GM19395 (cell line): ENCODE results near the gene UGT1A4.

Source experiments
- ATAC-seq: cut with Tn5 transposase; IDR thresholded peaks from one replicate; pipeline ENCODE4 v1.9.1; 2021; ENCODE audit warnings: mild to moderate bottlenecking, moderate library complexity; ENCODE audit not compliant: unreplicated experiment

Gene UGT1A4

DNA sequence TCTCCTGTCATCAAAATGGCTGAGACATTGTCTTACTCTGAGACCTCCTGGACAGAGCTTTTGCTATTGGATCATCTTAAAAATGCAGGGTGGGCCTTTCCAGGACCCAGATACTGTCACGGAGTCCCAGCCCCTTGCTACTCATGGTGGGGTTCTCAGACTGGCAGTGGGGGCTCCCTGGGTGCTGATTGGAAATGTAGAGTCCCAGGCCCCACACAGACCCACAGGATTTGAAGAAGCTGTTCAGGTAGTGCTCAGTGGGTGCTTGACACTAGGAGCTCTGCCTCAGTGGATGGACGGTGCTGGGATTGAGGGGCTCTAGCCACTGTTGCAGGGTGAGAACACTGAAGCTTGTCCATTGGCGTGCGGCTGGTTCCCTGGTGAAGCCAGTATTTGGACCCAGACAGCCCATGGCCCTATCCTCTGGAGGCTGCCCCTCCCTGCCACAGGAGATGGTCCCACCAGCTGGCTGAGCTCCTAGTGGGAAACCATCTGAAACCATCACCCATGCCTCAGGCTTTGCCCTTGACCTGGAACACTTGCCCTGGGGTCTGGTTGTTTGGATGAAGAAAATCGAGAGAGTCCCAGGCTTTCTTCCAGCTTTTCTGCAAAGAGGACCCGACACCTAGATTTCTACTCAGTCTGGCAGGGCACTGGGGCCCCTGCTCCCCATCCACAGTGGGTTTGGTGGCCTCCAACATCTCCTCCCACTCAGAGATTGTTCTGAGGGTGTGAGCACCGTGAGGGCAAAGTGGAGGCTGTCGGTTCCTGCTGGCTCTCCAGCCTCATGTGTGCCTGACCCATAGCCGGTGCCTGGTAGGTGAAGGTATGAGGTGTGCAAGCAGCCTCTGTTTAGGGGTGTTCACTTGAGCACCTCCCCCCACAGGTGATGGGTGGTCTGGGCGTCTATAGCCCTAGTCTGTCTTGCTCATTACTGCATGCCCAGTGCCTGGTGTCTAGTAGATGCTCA, 89.7 kb downstream of the UGT1A4 start:
- ATAC-seq: no peak

DNA sequence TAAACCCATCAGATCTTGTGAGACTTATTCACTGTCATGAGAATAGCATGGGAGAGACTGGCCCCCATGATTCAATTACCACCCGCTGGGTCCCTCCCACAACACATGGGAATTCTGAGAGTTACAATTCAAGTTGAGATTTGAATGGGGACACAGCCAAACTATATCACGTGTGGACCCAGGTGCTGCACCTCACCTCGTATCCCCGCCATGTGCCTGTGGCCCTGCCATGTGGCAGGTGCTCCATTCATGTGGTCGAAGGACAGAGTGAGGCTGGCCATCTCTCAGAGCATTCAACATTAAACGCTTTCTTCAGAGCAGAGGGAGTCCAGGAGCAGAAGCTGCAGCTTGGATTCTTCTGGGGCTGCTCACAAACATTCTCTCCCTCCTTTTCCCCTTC, 91.8 kb downstream of the UGT1A4 start:
- ATAC-seq: no peak

DNA sequence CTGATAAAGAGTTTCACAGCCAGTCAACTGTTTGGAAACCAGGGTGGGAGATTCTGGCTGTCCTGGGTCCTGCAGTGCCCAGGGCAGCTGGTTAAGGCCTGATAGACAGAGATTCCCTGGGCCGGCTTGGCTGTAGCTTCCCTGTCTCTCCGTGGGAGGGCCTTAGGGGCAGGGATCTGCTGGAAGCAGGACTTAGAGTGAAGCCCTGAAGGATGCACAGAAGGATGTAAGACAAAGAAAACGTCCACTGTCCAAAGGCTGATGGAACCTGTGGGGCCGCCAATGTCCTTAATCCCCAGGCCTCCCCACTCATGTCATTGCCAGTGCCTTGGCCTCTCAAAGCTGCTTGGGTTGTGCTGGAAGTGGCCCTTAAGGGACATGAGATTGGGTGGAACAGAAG, 92.6 kb downstream of the UGT1A4 start:
- no peak for ATAC-seq

DNA sequence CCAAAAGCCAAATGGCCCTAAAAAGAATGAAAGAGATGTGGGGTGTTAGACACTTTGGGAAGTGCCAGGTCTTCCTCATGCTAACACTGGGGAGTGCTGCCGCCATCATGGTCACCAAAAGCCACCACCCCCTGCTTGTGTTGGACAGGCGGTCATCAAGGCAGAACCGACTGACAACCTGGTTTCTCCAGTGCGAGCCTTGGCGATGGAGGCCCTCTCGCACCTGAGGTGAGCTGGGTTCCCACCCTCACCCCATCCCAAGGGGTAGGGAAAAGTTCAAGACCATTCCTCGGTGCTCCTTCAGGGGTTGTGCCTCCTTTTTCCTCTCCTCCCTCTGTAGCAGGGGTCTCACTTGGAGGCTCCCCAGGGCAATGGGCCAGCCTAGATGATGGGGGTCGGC, 93.2 kb downstream of the UGT1A4 start:
- ATAC-seq: no peak

DNA sequence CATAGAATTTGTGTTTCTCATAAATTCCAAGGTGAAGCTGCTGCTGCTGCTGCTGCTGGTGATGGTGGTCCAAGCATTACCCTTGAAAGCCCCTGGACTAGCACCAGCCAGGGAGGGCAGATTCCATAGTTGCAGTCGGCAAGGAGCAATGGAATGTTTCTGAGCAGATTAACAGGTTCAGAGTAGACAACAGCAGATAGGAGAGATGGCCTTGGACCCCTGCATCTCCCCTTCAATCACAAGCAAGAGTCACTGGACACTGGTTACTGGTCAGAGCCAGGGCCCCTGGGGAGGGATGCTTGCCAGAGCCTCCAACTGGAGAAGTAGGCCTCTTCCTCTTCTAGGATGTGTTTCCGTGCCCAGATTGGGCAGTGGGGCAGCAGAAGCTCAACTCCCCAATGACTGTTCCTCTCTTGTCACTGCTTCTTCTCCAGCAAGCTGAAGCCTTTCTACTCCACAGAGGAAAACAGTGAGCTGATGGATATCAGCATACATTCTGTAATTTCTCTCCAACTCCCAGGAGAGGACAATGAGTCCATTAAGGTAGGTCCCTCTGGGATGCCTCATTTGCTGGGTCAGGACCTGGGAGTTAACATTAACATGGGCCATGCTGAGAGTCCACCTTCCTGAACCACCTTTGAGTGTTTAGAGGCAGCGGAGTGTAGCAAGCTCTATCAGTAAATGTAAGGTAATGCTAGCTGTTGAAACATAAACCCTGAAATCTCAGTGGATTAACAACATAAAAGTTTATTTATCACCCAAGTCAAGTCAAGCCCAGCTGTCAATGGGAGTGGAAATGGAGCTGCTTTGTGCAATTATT, 94.9 kb downstream of the UGT1A4 start:
- ATAC-seq: no peak

DNA sequence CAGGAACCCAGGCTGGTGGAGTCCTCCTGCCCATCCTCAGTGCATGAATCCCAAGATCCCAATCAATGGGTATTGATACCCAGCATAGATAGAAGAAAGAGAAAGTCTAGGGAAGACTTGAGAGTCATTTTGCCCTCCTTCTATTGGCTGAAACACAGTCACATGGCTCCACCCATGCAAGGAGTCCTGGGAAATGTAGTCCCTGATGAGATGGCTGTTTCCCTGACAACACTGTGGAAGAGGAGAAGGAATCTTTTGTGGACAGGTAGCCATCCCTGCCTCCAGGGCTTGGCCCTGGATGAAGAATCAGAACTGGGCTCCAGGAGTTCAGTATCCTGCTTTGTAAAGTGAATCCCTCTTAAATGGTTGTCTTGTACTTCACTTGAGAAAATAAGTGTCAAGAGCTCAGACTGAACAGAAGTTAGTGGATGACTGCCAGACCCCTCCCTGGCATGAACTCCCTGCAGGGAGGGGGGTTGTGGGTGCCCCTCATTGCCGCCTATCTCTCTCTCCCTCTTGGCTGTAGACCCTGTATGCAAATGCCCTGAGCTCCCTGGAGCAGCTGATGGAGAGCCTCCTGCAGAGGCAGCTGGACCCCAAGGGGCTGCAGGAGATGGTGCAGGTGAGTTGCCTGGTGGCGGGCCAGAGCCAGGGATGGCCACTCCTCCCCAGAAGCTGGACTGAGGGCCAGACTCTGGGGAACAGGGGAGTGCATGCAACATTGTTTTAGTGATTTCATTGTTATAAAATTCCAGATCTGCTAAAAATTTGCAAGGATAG, 95.7 kb downstream of the UGT1A4 start:
- ATAC-seq: no peak

DNA sequence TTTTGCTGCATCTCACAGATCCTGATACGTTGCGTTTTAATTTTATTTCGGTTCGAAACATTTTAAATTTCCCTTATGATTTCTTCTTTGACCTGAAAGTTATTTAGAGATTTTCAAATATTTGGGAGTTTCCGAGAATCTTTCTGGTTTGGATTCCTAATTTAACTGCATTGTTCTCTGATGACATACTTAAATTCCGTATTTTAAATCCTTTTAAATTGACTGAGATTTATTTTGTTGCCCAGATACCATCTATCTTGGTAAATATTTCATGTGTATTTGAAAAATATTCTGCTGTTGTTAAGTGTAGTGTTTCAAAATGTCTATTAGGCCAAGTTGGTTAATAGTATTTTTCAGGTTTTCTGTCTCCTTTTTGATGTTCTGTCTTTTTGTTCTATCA, 97.3 kb downstream of the UGT1A4 start:
- no peak for ATAC-seq

DNA sequence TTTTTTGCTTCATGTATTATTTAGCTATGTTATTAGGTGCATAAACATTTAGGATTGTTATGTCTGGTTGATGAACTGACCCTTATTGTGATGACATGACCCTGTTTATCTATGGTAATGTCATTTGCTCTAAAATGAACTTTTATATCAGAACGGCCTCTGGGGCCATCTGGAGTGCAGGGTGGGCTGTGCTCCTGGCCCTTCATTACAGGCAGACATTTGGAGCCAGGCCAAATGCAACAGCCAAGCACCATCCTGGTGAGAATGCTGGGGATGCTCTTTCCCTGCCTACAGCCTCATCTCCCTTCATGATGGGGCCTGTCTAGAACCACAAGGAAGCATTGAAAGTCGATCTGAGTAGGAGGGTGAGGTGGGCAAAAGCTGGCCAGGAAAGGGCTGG, 97.8 kb downstream of the UGT1A4 start:
- no peak for ATAC-seq

DNA sequence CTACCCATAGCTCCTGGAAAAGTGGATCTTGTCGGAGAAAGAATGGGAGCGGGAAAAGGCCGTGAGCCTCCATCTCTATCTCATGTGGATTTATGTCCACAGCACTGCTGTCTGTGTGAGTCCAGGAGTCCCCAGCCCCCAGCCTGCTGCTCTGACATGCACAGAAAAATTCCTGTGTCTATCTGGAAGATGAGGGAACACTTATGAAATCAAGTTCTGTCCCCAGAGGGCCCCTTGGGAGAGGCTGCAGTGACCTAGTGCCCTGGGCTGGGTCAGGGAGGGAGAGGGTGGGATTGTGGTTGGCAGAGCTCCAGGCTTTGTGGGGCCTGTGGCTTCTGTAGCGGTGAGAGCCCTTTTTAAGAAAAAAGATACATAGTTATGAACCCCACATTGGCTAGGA, 98.2 kb downstream of the UGT1A4 start:
- ATAC-seq: no peak

DNA sequence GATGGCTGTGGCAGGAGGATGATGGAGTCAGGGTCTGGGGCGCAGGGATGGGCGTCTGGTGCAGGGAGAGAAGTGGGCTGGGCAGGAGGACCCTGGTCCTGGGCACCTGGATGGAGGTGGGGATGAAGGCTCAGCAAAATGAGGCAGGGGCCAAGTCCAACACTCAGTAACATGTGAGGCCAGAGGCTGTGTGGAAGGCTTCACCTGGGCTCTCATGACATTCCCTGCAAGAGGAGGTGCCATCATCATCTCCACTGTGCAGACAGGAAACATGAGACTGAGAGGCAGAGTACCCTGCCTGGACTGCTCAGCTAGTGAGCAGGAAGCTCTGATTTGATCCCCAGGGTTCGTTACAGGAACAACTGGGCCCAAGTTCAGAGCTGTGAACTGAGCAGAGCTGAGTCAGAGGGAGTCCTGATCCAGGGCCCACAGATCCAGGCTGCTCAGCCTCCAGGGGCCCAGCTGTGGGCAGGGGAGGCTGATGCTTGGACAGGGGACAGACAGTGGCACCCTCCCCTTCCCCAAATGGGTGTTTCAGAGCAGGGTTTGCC, 98.9 kb downstream of the UGT1A4 start:
- no peak for ATAC-seq

DNA sequence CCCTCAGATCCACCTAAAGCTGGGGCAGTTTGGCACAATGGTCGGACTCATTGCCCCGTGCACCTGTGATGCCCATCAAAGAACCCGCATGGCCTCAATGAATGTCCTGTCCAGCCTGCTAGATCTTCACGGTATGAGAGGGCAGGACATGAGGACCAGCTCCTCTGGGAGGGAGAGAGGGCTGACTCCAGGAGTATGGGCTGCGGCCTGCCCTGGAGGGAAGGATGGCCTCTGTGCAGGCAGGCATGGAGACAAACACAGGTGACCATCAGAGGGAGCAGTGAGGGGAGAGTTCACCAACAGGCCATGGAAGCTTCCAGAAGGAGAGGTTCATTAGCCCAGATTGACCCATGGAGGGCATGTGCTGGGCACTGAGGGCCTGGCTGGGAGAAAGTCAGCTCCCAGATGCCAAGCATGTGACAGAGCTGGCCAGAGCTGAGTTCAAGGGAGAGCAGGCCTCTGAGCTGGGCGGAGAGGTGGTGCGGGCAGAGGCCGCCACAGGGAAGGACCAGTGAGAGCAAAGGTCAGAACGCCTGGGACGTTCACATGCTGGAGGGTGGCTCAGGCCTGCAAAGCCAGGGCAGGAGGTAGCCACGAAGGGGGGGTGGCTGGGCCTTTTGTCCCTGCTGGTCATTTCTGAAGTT, 99.6 kb downstream of the UGT1A4 start:
- no peak for ATAC-seq

DNA sequence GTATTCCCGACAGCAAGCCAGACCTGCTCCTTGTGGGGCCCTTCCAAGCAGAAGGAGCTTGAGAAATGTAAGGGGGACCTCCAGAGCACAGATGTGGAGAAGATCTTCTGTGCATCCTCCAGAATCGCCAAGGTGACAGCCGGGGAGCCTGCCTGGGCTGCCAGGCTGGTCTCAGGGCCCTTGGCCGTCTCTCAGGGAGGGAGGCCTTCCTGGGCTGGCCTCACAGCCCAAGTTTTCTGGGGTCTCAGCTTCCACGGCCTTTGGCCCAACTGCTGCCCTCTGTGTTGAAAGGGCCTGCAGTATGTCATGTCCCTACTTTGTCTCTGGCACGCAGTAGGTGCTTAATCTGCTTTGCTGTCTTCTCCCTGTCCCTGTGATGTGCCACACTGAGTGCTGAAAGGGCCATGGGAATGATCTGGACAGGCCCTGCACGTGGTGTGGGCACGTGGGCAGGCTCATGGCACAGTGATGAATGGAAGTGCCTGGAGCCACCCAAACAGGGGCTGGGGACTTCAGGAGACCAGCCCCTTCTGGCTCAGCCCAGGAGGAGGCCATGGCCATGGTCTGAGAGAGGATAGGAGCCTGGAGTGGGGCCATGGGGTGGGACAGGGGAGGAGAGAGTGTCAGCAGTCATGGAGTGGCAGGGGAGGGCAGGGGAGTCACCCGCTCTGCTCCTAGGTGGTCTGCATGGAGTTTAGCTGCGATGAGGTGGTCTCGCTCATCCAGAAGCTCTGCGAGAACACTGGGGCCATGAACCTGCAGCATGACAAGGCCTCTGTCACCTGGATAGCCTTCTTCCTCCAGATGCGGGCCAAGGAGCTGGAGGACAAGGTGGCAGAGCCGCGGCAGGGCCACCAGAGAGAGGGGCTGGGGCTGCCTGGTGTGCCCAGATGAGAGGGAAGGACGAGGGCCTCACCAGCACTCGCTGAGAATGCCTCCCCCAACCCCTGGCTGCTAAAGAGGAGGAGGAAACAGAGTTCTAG, 100.4 kb downstream of the UGT1A4 start:
- ATAC-seq: no peak

DNA sequence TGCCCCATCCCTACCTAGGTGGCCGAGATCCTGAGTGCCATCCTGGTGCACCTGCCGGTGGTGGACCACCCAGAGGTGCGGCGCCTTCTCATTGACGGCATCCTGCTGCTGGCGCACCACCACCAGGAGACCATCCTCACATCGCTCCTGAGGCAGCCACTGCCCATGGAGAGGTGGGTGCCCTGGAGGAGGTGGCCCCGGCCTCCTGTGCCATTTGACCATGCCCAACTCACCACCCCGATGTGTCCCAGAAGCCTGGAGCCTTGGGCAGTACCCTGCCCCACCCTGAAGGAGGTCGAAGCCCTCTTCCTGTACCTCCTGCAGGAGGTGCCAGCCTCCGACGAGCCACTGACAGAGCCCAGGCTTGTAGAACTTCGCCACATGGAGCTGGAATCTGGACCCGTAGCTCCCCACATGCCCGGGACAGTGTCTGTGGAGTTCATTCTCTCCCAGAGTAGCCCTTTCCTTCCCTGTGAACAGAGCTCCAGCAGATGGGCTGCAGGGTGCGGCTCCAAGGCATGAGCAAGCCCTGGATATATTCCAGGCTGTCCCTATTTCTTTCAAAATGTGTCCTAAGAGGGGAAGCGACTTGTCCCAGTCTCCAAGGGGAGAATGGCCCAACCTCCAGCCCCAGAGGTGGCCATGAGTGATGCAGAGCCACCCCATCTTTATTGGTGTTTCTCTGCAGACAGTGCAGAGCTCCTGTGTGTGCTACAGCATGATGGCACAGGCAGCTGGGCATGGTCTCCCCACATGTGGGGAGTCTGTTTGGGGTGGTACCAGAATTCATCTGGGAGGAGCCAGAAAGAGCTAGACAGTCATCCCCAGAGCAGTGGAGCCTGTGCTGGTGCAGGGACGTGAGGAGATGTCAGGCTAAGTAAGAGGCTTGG, 101.6 kb downstream of the UGT1A4 start:
- no peak for ATAC-seq

DNA sequence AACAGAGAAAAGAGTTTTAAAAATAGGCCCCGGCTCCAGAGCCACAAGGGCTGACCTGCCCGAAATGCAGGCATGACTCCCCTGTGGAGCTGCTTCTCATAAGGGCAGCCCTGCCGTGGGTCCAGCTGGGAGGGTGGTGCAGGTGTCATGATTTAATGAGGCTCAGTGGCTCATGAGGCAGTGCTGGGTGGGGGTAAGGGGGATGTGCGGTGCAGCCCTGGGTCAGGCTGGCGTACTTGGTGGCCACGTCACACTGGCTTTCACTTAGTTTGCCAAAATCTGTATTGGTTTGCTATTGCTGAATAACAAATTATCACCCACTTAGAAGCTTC, 102.2 kb downstream of the UGT1A4 start:
- no peak for ATAC-seq

DNA sequence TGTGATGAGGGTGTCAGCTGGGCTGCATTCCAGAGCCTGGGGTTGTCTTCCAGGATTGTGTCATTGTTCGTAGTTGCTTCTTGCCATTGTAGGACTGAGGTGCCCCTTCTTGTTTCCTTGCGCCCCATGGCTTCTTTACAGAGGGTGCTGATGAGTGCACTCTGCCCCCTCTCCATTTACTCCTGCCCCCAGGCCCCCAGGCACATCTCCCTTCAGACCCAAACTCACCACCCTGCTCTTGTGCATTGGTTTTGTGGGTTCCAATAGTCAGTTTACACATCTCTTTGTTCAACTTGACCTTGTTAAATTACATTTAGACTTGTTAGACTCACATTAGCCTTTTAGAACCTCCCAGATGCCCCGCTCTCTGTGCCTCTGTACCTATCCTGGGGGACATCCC, 102.7 kb downstream of the UGT1A4 start:
- ATAC-seq: no peak

DNA sequence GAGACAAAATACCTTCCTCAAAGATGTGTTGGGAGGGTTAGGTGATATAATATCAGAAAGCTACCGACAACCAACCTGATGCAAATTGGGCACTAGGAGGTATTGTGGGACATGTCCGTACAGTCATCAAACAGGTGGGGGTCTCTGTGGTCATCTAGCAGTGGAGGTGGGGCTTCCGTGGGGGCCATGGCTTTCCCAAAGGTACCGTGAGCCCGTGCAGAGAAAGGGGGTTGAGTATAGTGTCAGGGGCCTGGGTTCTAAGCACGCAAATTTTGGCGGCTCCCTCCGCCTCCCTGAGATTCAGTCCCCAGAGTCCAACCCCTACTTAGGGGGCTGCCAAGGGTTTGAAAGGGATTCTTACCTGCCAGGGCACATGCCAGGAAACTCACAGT, 103.2 kb downstream of the UGT1A4 start:
- ATAC-seq: no peak

DNA sequence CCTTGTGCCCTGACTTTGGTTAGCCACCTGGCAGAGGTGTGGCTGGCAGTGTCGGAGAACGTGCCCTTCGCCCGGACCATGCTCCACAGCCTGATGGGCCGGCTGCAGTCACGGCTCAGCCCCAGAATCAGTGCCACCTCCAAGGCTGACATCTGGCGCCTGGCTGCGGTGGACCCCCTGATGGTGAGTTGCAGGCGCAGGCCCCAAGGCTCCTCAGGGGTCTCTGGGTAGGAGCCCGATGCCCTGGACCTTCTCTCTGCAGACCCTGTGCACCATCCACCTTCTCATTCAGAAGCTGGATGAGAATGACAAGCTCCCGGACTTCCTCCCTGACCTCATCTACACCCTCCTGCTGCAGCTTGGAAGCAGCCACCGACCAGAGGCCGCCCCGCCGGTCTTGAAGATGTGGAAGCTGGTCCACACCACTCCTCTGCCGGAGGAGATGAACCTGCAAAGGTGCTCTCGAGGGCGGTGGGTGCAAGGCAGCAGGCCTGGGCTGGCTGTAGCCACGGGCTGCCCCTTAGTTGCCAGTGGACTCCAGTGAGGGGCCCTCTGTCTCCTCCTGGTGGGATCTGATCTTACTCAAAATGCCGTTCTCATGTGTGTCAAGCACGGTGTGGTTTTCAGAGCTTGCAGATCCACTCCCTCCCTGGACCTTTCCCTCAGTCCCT, 103.7 kb downstream of the UGT1A4 start:
- ATAC-seq: no peak
